SJSA1 (cell line): ENCODE measurements around the gene SYCN. TPM values are rescaled to one million over a fixed set of nuclear protein-coding genes. Genes with fewer than 3 reads are reported as not detected.
"Not testable (repeated sequence)": the region's sequence is repeated elsewhere in the genome, so short reads cannot be mapped to it uniquely, and the experiment has no call there.

ENCODE experiments used
- DNase-seq, 2 experiments: peaks; one replicate each; pipeline ENCODE4 v3.0.0-alpha.2; 2015 to 2020; ENCODE audit warnings: low spot score in 2 of 2, low read depth in 1 of 2
- H3K27ac ChIP-seq: fragments of 250-450 bp; sonication (Bioruptor Pico); 2 replicates; pipeline ENCODE4 v1.5.1; 2020; ENCODE audit warnings: mild to moderate bottlenecking, moderate library complexity
- H3K27me3 ChIP-seq: fragments of 250-450 bp; sonication (Bioruptor Pico); replicated peaks from 2 replicates; pipeline ENCODE4 v1.5.1; 2020; ENCODE audit warnings: mild to moderate bottlenecking, moderate library complexity
- H3K36me3 ChIP-seq: fragments of 250-450 bp; sonication (Bioruptor Pico); 2 replicates; pipeline ENCODE4 v1.5.1; 2020; ENCODE audit warnings: mild to moderate bottlenecking
- H3K4me1 ChIP-seq: fragments of 250-450 bp; sonication (Bioruptor Pico); replicated peaks from 2 replicates; pipeline ENCODE4 v1.6.1; 2021; ENCODE audit warnings: mild to moderate bottlenecking
- H3K4me3 ChIP-seq: fragments of 250-450 bp; sonication (Bioruptor Pico); 2 replicates; pipeline ENCODE4 v1.5.1; 2020; ENCODE audit warnings: mild to moderate bottlenecking
- H3K9me3 ChIP-seq: fragments of 250-450 bp; sonication (Bioruptor Pico); replicated peaks from 2 replicates; pipeline ENCODE4 v1.5.1; 2020; ENCODE audit warnings: mild to moderate bottlenecking
- total RNA-seq: library from RNA; depleted of rRNA; stranded (reverse); fragments of >200 nt; shearing (Covaris generic); gene quantifications from 2 replicates; pipeline ENCODE4 v1.2.3, GENCODE V29; 2014

The SYCN gene
- total RNA-seq, 1 experiment from 2014 or later, result not detected

GRCh38 chr19:39238944-39239343 is 34.9 kb upstream of the SYCN start:
- no peak for DNase-seq
- Histone ChIP-seq H3K9me3 (no peaks in the 10 kb centered on the region), H3K36me3 (no peaks in the 10 kb centered on the region), H3K27me3 (peaks cover 15% of the 10 kb centered on the region), H3K4me3 (no peak overlapping the region), H3K4me1 (no peaks in the 10 kb centered on the region), H3K27ac (no peak overlapping the region)

- H3K9me3 ChIP-seq, result no peaks in the 10 kb centered on the region
- H3K4me1 ChIP-seq, result no peaks in the 10 kb centered on the region
- H3K27me3 ChIP-seq, result peaks cover 15% of the 10 kb centered on the region
- no peaks in the 10 kb centered on the region for H3K36me3 ChIP-seq
- H3K27ac ChIP-seq, result no peak overlapping the region
- H3K4me3 ChIP-seq, result no peak overlapping the region
- DNase-seq, result no peak
These were observed 34.1 kb upstream of the SYCN start for GRCh38 chr19:39238209-39238608.

GRCh38 chr19:39237200-39238184 is 33.4 kb upstream of the SYCN start:
- H3K36me3 ChIP-seq, result no peaks in the 10 kb centered on the region
- peaks cover 15% of the 10 kb centered on the region for H3K27me3 ChIP-seq
- no peak overlapping the region for H3K27ac ChIP-seq
- H3K4me1 ChIP-seq, result no peaks in the 10 kb centered on the region
- no peak overlapping the region for H3K4me3 ChIP-seq
- H3K9me3 ChIP-seq, result no peaks in the 10 kb centered on the region
- no peak for DNase-seq

- Histone ChIP-seq H3K36me3 (no peaks in the 10 kb centered on the region), H3K27me3 (peaks cover 15% of the 10 kb centered on the region), H3K4me1 (no peaks in the 10 kb centered on the region), H3K4me3 (no peak overlapping the region), H3K27ac (no peak overlapping the region), H3K9me3 (no peaks in the 10 kb centered on the region)
- no peak for DNase-seq
These were observed 32.5 kb upstream of the SYCN start for GRCh38 chr19:39236527-39236926.

GRCh38 chr19:39232708-39233107 is 28.6 kb upstream of the SYCN start:
- DNase-seq, result no peak

GRCh38 chr19:39230096-39230764 is 26.2 kb upstream of the SYCN start:
- Histone ChIP-seq H3K4me1 (no peaks in the 10 kb centered on the region), H3K27ac (no peak overlapping the region), H3K4me3 (no peak overlapping the region), H3K27me3 (peaks cover 8% of the 10 kb centered on the region; the same call in 1 of the 2 replicates), H3K9me3 (no peaks in the 10 kb centered on the region), H3K36me3 (no peaks in the 10 kb centered on the region)
- no peak for DNase-seq

More at GRCh38 chr19:39232708-39233107, 28.6 kb upstream of the SYCN start:
- H3K9me3 ChIP-seq, result no peaks in the 10 kb centered on the region
- peaks cover 7% of the 10 kb centered on the region; the same call in 1 of the 2 replicates for H3K27me3 ChIP-seq
- H3K27ac ChIP-seq, result no peak overlapping the region
- H3K4me3 ChIP-seq, result no peak overlapping the region
- H3K36me3 ChIP-seq, result no peaks in the 10 kb centered on the region
- no peaks in the 10 kb centered on the region for H3K4me1 ChIP-seq

GRCh38 chr19:39224910-39225309 is 20.8 kb upstream of the SYCN start:
- no peaks in the 10 kb centered on the region for H3K9me3 ChIP-seq
- peaks cover 7% of the 10 kb centered on the region; the same call in 1 of the 2 replicates for H3K27me3 ChIP-seq
- H3K36me3 ChIP-seq, result no peaks in the 10 kb centered on the region
- H3K4me3 ChIP-seq, result no peak overlapping the region
- H3K4me1 ChIP-seq, result no peaks in the 10 kb centered on the region
- DNase-seq, result no peak
- H3K27ac ChIP-seq, result no peak overlapping the region

GRCh38 chr19:39223703-39224279 is 19.7 kb upstream of the SYCN start:
- no peak for DNase-seq
- Histone ChIP-seq H3K27me3 (peaks cover 7% of the 10 kb centered on the region; the same call in 1 of the 2 replicates), H3K4me1 (no peaks in the 10 kb centered on the region), H3K4me3 (no peak overlapping the region), H3K9me3 (no peaks in the 10 kb centered on the region), H3K36me3 (no peaks in the 10 kb centered on the region), H3K27ac (no peak overlapping the region)

- not testable (repeated sequence) for H3K27me3 ChIP-seq, DNase-seq, H3K27ac ChIP-seq, H3K4me3 ChIP-seq, H3K36me3 ChIP-seq, H3K4me1 ChIP-seq, H3K9me3 ChIP-seq
These were observed 15.0 kb upstream of the SYCN start for GRCh38 chr19:39219108-39219507.

- H3K27me3 ChIP-seq, result 0 out of 2 replicates have a peak, but pooled peaks cover 9% of the 10 kb centered on the region
- no peak for DNase-seq
- H3K27ac ChIP-seq, result no peak overlapping the region
- no peaks in the 10 kb centered on the region for H3K9me3 ChIP-seq
- H3K36me3 ChIP-seq, result no peaks in the 10 kb centered on the region
- H3K4me3 ChIP-seq, result no peak overlapping the region
- no peaks in the 10 kb centered on the region for H3K4me1 ChIP-seq
These were observed 14.4 kb upstream of the SYCN start for GRCh38 chr19:39218230-39219007.

- H3K27me3 ChIP-seq, result 0 out of 2 replicates have a peak, but pooled peaks cover 9% of the 10 kb centered on the region
- no peak for DNase-seq
- H3K27ac ChIP-seq, result no peak overlapping the region
- H3K9me3 ChIP-seq, result no peaks in the 10 kb centered on the region
- no peaks in the 10 kb centered on the region for H3K4me1 ChIP-seq
- no peak overlapping the region for H3K4me3 ChIP-seq
- H3K36me3 ChIP-seq, result no peaks in the 10 kb centered on the region
These were observed 13.0 kb upstream of the SYCN start for GRCh38 chr19:39217094-39217493.

GRCh38 chr19:39215323-39215722 is 11.3 kb upstream of the SYCN start:
- not testable (repeated sequence) for H3K4me1 ChIP-seq, H3K9me3 ChIP-seq, H3K4me3 ChIP-seq, H3K27ac ChIP-seq, H3K27me3 ChIP-seq, DNase-seq, H3K36me3 ChIP-seq

GRCh38 chr19:39212375-39212742 is 8.3 kb upstream of the SYCN start:
- H3K4me1 ChIP-seq, result no peaks in the 10 kb centered on the region
- no peak overlapping the region for H3K27ac ChIP-seq
- no peak overlapping the region for H3K4me3 ChIP-seq
- no peaks in the 10 kb centered on the region for H3K9me3 ChIP-seq
- H3K36me3 ChIP-seq, result no peaks in the 10 kb centered on the region
- peaks cover 20% of the 10 kb centered on the region for H3K27me3 ChIP-seq
- no peak for DNase-seq
